HG03159 (cell line): ENCODE measurements around the gene JARID2.
A peak's percentile ranks its signal among the peaks of the same experiment; 100 is the strongest.

Source experiments
- ATAC-seq: cut with Tn5 transposase; IDR thresholded peaks from one replicate; pipeline ENCODE4 v1.9.1; 2021; ENCODE audit warnings: mild to moderate bottlenecking, moderate library complexity; ENCODE audit not compliant: unreplicated experiment

JARID2 gene

GRCh38 chr6:15264412-15264811, 18.5 kb downstream of the JARID2 start:
- ATAC-seq: no peak

- no peak for ATAC-seq
Measured at GRCh38 chr6:15264902-15265761, 19.3 kb downstream of the JARID2 start.

GRCh38 chr6:15265787-15266186, 19.9 kb downstream of the JARID2 start:
- ATAC-seq: no peak

- peak; percentile 53 for ATAC-seq
Measured at GRCh38 chr6:15266423-15266996, 20.6 kb downstream of the JARID2 start.

- no peak for ATAC-seq
Measured at GRCh38 chr6:15267221-15267620, 21.4 kb downstream of the JARID2 start.

GRCh38 chr6:15268137-15268908, 22.5 kb downstream of the JARID2 start:
- no peak for ATAC-seq

GRCh38 chr6:15269011-15269410, 23.1 kb downstream of the JARID2 start:
- no peak for ATAC-seq

- ATAC-seq: no peak
Measured at GRCh38 chr6:15269619-15270018, 23.8 kb downstream of the JARID2 start.

- ATAC-seq: no peak
Measured at GRCh38 chr6:15270402-15270801, 24.5 kb downstream of the JARID2 start.

GRCh38 chr6:15272562-15272961, 26.7 kb downstream of the JARID2 start:
- ATAC-seq: no peak

- ATAC-seq: no peak
Measured at GRCh38 chr6:15274692-15275387, 29.0 kb downstream of the JARID2 start.

- no peak for ATAC-seq
Measured at GRCh38 chr6:15276036-15276985, 30.4 kb downstream of the JARID2 start.

GRCh38 chr6:15279047-15279661, 33.3 kb downstream of the JARID2 start:
- no peak for ATAC-seq

- no peak for ATAC-seq
Measured at GRCh38 chr6:15280028-15280427, 34.2 kb downstream of the JARID2 start.

- no peak for ATAC-seq
Measured at GRCh38 chr6:15280961-15281360, 35.1 kb downstream of the JARID2 start.

GRCh38 chr6:15282334-15282733, 36.5 kb downstream of the JARID2 start:
- peak; percentile 48 for ATAC-seq

- no peak for ATAC-seq
Measured at GRCh38 chr6:15283986-15284361, 38.1 kb downstream of the JARID2 start.

GRCh38 chr6:15284743-15285142, 38.9 kb downstream of the JARID2 start:
- ATAC-seq: no peak

GRCh38 chr6:15285682-15286294, 39.9 kb downstream of the JARID2 start:
- ATAC-seq: no peak
